GM12892 (cell line): ENCODE data around the gene SH3RF3.

Experiments used
- POLR2A ChIP-seq: IDR thresholded peaks from 2 replicates; pipeline ENCODE4 v1.6.1; 2011; ENCODE audit warnings: low read depth, low read length, control low read depth
- POLR2AphosphoS5 ChIP-seq: IDR thresholded peaks from 2 replicates; pipeline ENCODE4 v1.6.1; 2011; ENCODE audit warnings: low read depth, low read length, control low read depth

DNA sequence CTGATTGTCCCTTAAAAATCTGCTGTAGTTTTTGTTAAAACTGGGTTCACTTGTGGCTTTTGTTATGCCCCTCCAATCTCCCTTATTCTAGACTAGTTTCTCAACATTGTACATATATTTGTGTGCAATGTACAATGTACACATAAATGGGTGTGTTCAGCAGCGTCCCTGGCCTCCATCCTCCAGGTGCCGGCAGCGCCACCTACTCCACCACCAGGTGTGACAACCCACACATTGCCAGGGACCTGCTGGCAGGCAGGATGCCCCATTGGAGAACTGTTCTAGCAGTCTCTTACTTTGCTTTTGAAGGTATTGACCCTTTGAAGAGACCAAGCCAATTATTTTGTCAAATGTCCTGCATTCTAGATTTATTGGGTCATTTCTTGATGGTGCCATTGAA is 75.4 kb downstream of the SH3RF3 start:
- no peak for TF ChIP-seq POLR2A
- no peak for TF ChIP-seq POLR2AphosphoS5
